ENCODE measurements around the gene ZP3. TPM values are rescaled to one million over a fixed set of nuclear protein-coding genes. Genes with fewer than 3 reads are reported as not detected.
"Not testable (repeated sequence)": the region's sequence is repeated elsewhere in the genome, so short reads cannot be mapped to it uniquely, and the experiment has no call there.

ZP3 gene
- total and polyA plus RNA-seq, 4 donors, result 0.38 to 3.2 (median 1.8) TPM

DNA sequence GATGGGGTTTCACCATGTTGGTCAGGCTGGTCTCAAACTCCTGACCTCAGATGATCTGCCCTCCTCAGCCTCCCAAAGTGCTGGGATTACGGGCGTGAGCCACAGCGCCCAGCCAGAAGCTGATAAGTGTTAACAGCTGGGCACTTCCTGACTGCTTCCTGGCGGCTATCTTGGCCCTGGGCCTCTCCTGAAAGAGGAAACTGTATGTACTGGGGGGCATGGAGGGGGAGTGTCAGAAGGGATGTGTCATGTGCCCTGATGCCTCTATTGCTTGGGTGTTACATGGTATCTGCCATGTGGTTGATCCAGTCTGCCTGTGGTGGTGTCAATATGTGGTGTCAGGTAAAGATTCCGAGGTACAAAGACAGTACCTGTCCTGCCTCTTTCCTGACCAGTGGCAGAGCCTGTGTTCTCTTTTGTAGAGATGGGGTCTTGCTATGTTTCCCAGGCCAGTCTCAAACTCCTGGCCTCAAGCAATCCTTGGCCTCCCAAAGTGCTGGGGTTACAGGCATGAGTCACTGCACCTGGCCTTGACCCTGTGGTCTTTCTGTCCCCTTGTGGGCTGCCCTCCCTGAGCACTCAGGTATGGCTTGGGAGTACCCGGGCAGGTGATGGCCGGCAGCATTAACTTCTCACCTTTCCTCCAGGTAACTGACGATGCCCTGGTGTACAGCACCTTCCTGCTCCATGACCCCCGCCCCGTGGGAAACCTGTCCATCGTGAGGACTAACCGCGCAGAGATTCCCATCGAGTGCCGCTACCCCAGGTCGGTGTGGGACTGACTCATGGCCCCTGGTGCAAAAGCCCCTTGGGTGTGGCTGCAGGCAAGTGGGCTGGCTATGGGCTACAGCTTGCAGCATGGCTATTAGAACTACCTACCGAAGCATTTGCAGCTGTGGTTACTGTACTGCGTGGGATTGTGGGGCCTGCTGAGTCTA, 4.4 kb downstream of the ZP3 start:
- Histone ChIP-seq H3K27me3 (ENCODE audit: control insufficient read depth in 1 of 2, insufficient read depth in 2 of 2, low read length in 1 of 2) (no peaks in the 10 kb centered on the region), H3K36me3 (ENCODE audit: control insufficient read depth in 1 of 2, insufficient read depth in 2 of 2, low read length in 1 of 2) (no peaks in the 10 kb centered on the region), H3K9me3 (ENCODE audit: control insufficient read depth, low read length) (no peaks in the 10 kb centered on the region), H3K27ac (ENCODE audit: low read depth in 1 of 2, low read length in 2 of 2) (no peak overlapping the region), H3K4me1 (ENCODE audit: control insufficient read depth in 1 of 2, insufficient read depth in 2 of 2, low read length in 2 of 2) (no peaks in the 10 kb centered on the region), H3K4me3 (ENCODE audit: low read length in 2 of 2) (no peak overlapping the region)
- intact Hi-C loops (cut with DNase I), result no loop called here
- DNase-seq, result peak; percentile 44 to 50
- no peak for ATAC-seq (ENCODE audit: low FRiP score)
- 87 to 90% methylated on average over 18 of the region's 18 CpGs for WGBS, 2 donors

DNA sequence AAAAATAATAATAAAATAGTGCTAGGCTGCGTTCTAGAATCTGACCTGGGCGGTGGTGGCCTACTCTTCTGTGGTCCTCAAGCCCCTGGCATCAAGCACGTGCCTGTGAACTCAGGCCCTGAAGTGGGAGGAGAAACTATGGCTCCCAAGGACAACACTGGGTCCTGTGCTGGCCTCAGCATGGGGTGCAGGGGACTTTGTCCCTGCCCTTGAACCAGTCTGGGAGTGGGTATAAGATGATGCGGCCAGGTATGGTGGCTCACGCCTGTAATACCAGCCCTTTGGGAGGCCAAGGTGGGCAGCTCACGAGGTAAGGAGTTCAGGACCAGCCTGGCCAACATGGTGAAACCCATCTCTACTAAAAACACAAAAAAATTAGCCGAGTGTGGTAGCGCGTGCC, 5.5 kb downstream of the ZP3 start:
- no peaks in the 10 kb centered on the region for H3K9me3 ChIP-seq (ENCODE audit: control insufficient read depth, low read length)
- no peaks in the 10 kb centered on the region for H3K4me1 ChIP-seq (ENCODE audit: control insufficient read depth in 1 of 2, insufficient read depth in 2 of 2, low read length in 2 of 2)
- WGBS, 2 donors, result 93% methylated on average over 9 of the region's 9 CpGs
- no peak overlapping the region for H3K4me3 ChIP-seq (ENCODE audit: low read length in 2 of 2)
- ATAC-seq (ENCODE audit: low FRiP score), result no peak
- intact Hi-C loops (cut with DNase I), result no loop called here
- H3K27me3 ChIP-seq (ENCODE audit: control insufficient read depth in 1 of 2, insufficient read depth in 2 of 2, low read length in 1 of 2), result no peaks in the 10 kb centered on the region
- no peaks in the 10 kb centered on the region for H3K36me3 ChIP-seq (ENCODE audit: control insufficient read depth in 1 of 2, insufficient read depth in 2 of 2, low read length in 1 of 2)
- H3K27ac ChIP-seq (ENCODE audit: low read depth in 1 of 2, low read length in 2 of 2), result no peak overlapping the region
- DNase-seq, result peak; percentile 21 to 42

DNA sequence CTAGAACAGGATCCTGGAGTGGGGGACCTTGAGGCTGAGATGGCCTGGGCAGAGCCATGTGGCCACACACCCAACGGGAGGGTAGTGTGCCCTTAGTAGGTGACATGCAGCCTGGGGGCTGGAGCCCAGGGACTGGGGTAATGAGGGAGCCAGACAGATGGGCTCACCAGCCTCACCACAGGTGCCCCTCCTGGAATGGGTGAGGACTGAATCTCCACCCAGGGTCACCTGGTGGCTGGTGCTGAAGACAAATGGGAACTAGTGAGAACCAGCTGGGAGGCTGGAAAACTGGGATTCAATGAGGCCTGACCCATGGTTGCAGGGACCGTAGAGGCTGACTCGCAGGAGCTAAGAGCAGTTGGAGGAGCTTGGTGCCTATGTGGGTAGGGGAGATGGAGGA, 6.1 kb downstream of the ZP3 start:
- 91 to 94% methylated on average over 3 of the region's 3 CpGs for WGBS, 2 donors
- intact Hi-C loops (cut with DNase I), result no loop called here
- no peaks in the 10 kb centered on the region for H3K27me3 ChIP-seq (ENCODE audit: control insufficient read depth in 1 of 2, insufficient read depth in 2 of 2, low read length in 1 of 2)
- no peaks in the 10 kb centered on the region for H3K9me3 ChIP-seq (ENCODE audit: control insufficient read depth, low read length)
- ATAC-seq (ENCODE audit: low FRiP score), result no peak
- H3K4me3 ChIP-seq (ENCODE audit: low read length in 2 of 2), result no peak overlapping the region
- no peak overlapping the region for H3K27ac ChIP-seq (ENCODE audit: low read depth in 1 of 2, low read length in 2 of 2)
- no peaks in the 10 kb centered on the region for H3K36me3 ChIP-seq (ENCODE audit: control insufficient read depth in 1 of 2, insufficient read depth in 2 of 2, low read length in 1 of 2)
- no peaks in the 10 kb centered on the region for H3K4me1 ChIP-seq (ENCODE audit: control insufficient read depth in 1 of 2, insufficient read depth in 2 of 2, low read length in 2 of 2)
- DNase-seq, result peak; percentile 35 to 39

DNA sequence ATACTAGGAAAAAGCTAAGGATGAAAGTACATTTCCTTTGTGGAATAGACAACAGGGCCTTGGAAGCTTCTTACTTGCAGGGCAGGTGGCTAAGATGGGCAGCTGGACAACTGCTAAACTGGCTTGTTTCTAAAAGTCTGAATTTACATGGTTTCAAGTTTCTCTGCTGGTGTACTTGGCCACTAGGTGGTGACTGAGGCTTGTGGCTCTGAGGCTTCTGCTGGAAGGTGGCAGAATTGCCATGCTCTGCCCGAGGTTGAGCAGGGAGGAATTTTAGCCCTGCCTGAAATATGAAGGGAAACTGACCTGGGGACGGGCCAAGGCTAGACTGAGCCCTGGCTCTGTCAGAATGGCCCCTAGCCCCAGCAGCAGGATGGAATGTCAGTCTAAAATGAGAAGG, 13.1 kb downstream of the ZP3 start:
- H3K4me1 ChIP-seq (ENCODE audit: control insufficient read depth in 1 of 2, insufficient read depth in 2 of 2, low read length in 2 of 2); H3K27ac ChIP-seq (ENCODE audit: low read depth in 1 of 2, low read length in 2 of 2); H3K27me3 ChIP-seq (ENCODE audit: control insufficient read depth in 1 of 2, insufficient read depth in 2 of 2, low read length in 1 of 2); intact Hi-C loops (cut with DNase I); H3K4me3 ChIP-seq (ENCODE audit: low read length in 2 of 2); H3K36me3 ChIP-seq (ENCODE audit: control insufficient read depth in 1 of 2, insufficient read depth in 2 of 2, low read length in 1 of 2); H3K9me3 ChIP-seq (ENCODE audit: control insufficient read depth, low read length): not testable (repeated sequence)
- 0% methylated on average over 2 of the region's 2 CpGs for WGBS, 2 donors
- peak; percentile 82 for ATAC-seq (ENCODE audit: low FRiP score)
- peak; percentile 73 to 87 for DNase-seq

DNA sequence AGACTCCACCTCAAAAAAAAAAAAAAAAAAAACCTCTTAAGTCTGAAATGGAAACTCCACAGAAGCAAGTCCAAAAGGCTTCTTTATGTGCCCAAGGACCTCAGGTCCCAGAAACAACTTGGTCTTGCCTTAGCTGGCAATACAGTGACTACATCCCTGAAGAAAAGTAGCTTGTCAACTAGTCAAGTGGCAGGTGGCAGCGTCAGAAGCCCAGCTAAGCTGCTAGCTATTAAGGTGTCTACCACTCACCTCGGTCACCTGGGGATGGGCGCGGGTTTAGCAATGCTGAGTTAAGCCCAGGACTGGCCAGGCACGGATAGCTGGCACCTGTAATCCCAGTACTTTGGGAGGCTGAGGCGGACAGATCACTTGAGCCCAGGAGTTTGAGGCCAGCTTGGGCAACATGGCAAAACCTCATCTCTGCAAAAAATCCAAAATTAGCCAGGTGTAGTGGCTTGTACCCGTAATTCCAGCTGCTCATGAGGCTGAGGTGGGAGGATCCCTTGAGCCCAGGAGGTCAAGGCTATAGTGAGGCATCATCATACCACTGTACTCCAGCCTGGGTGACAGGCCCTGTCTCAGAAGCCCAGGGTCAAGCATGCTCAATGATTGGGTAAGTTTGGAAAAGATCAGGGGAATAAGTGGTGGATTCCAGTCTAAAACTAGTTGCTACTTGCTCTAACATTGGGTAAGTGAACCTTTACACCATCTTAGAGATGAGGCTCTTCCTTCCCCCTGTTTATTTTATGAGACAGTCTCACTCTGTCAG, 14.6 kb downstream of the ZP3 start:
- intact Hi-C loops (cut with DNase I); ATAC-seq (ENCODE audit: low FRiP score); H3K4me1 ChIP-seq (ENCODE audit: control insufficient read depth in 1 of 2, insufficient read depth in 2 of 2, low read length in 2 of 2); H3K4me3 ChIP-seq (ENCODE audit: low read length in 2 of 2); DNase-seq; H3K36me3 ChIP-seq (ENCODE audit: control insufficient read depth in 1 of 2, insufficient read depth in 2 of 2, low read length in 1 of 2); H3K27ac ChIP-seq (ENCODE audit: low read depth in 1 of 2, low read length in 2 of 2); H3K9me3 ChIP-seq (ENCODE audit: control insufficient read depth, low read length); H3K27me3 ChIP-seq (ENCODE audit: control insufficient read depth in 1 of 2, insufficient read depth in 2 of 2, low read length in 1 of 2): not testable (repeated sequence)
- WGBS, 2 donors, result 88 to 94% methylated on average over 2 to 4 of the region's 7 CpGs

DNA sequence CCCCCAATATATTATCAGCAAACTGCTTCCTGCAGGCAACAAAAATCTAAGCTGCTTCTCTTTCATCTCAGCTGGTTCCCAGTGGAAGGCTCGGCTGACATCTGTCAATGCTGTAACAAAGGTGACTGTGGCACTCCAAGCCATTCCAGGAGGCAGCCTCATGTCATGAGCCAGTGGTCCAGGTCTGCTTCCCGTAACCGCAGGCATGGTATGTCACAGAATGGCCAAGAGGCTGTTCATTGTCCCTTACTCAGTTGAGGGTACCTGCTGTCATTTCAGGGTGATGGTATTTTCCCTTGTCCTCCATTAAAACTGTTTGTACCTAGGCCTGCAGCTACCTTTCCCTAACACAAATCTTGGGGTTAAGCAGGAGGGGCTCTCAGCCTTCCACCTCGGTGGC, 15.7 kb downstream of the ZP3 start:
- 90 to 94% methylated on average over 4 of the region's 4 CpGs for WGBS, 2 donors
- intact Hi-C loops (cut with DNase I); H3K27me3 ChIP-seq (ENCODE audit: control insufficient read depth in 1 of 2, insufficient read depth in 2 of 2, low read length in 1 of 2); ATAC-seq (ENCODE audit: low FRiP score); H3K9me3 ChIP-seq (ENCODE audit: control insufficient read depth, low read length); H3K27ac ChIP-seq (ENCODE audit: low read depth in 1 of 2, low read length in 2 of 2); H3K36me3 ChIP-seq (ENCODE audit: control insufficient read depth in 1 of 2, insufficient read depth in 2 of 2, low read length in 1 of 2); H3K4me3 ChIP-seq (ENCODE audit: low read length in 2 of 2); H3K4me1 ChIP-seq (ENCODE audit: control insufficient read depth in 1 of 2, insufficient read depth in 2 of 2, low read length in 2 of 2): not testable (repeated sequence)
- DNase-seq, result peak in 1 of 2 donors; percentile 34

DNA sequence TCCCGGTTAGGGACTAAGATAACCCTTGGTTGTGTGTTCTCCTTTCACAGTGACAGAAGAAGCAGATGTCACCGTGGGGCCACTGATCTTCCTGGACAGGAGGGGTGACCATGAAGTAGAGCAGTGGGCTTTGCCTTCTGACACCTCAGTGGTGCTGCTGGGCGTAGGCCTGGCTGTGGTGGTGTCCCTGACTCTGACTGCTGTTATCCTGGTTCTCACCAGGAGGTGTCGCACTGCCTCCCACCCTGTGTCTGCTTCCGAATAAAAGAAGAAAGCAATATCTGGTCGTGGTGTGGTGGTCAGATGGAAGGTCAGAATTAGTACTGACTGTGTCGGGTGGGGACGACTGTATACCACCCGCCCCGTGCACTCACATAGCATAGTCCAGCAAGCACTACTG, 17.0 kb downstream of the ZP3 start:
- H3K9me3 ChIP-seq (ENCODE audit: control insufficient read depth, low read length); H3K4me3 ChIP-seq (ENCODE audit: low read length in 2 of 2); H3K4me1 ChIP-seq (ENCODE audit: control insufficient read depth in 1 of 2, insufficient read depth in 2 of 2, low read length in 2 of 2); DNase-seq; H3K27me3 ChIP-seq (ENCODE audit: control insufficient read depth in 1 of 2, insufficient read depth in 2 of 2, low read length in 1 of 2); H3K27ac ChIP-seq (ENCODE audit: low read depth in 1 of 2, low read length in 2 of 2); H3K36me3 ChIP-seq (ENCODE audit: control insufficient read depth in 1 of 2, insufficient read depth in 2 of 2, low read length in 1 of 2); intact Hi-C loops (cut with DNase I): not testable (repeated sequence)
- 73 to 100% methylated on average over 1 to 2 of the region's 10 CpGs for WGBS, 2 donors
- ATAC-seq (ENCODE audit: low FRiP score), result peak; percentile 57

DNA sequence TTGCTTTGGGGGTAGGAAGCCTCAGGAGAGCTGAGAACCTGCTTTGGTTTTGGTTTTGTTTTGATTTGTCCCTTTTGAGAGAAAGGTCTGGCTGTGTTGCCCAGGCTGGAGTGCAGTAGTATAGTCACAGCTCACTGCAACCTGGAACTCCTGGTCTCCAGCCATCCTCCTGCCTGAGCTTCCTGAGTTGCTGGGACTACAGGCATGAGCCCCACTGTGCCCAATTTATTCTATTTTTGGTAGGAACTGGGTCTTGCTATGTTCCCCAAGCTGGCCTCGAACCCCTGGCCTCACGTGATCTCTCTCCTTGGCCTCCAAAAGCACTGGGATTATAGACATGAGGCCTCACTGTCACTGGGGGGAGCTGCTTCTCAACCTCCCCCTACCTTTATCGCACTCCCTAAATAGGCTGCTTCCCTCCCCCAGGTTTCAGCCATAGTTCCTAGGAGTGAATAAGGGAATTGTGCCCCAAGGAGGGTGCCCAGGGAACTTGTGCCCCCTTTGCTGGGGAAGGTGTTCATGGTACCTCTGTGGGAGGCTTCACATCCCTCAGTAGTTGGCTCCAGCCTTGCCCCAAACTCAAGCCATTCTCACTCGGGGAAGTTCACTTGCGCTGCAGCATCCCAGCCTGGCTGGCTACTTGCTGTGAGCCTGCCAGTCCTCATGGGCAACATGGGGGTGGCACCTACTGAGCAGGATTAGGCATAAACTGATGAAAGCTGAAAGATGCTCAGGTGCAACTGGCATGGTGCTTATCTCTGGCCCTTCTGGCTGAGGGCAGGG, 18.1 kb downstream of the ZP3 start:
- 91 to 98% methylated on average over 4 to 5 of the region's 5 CpGs for WGBS, 2 donors
- DNase-seq; H3K9me3 ChIP-seq (ENCODE audit: control insufficient read depth, low read length); H3K27me3 ChIP-seq (ENCODE audit: control insufficient read depth in 1 of 2, insufficient read depth in 2 of 2, low read length in 1 of 2); ATAC-seq (ENCODE audit: low FRiP score); H3K4me1 ChIP-seq (ENCODE audit: control insufficient read depth in 1 of 2, insufficient read depth in 2 of 2, low read length in 2 of 2); H3K27ac ChIP-seq (ENCODE audit: low read depth in 1 of 2, low read length in 2 of 2); intact Hi-C loops (cut with DNase I); H3K4me3 ChIP-seq (ENCODE audit: low read length in 2 of 2); H3K36me3 ChIP-seq (ENCODE audit: control insufficient read depth in 1 of 2, insufficient read depth in 2 of 2, low read length in 1 of 2): not testable (repeated sequence)

Data from aorta (tissue), 5 donors.